Body of pancreas (tissue), 4 donors: ENCODE data around the gene ACTR10.

Source experiments
- CTCF ChIP-seq, 7 experiments: fragments of 450-650 bp in 4 of 7; fragments of 200-600 bp in 3 of 7; sonication (generic) in 3 of 7; IDR thresholded peaks; one replicate each; pipeline ENCODE4 v1.5.1; 2016 to 2019; ENCODE audit warnings: antibody characterized with exemption in 7 of 7
- POLR2A ChIP-seq, 3 donors: fragments of 450-650 bp; IDR thresholded peaks; one replicate each; pipeline ENCODE4 v1.6.1; 2016; ENCODE audit warnings: antibody characterized with exemption in 3 of 3, mild to moderate bottlenecking in 2 of 3

DNA sequence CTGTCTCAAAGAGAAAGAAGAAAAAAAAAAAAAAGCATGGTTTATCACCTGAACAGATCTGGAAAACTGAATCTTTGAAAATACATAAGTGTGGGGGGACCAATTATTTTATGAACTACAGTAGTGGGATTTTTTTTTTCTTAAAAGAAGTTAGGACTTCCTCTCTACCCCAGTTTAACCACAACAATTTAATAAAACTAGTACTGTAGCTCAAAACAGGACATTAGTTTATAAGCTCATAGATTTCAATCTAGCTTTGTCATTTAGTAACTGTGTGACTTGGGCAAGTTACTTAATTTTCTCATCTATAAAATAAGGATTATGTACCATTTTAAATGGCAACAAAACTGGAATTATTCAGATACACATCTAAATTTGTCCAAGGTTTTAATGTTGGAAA lies 74.9 kb downstream of the ACTR10 start:
- TF ChIP-seq CTCF (IDR thresholded peaks at IDR 0.05) (no peak), POLR2A (IDR thresholded peaks at IDR 0.05) (no peak)
